Measurements from ENCODE around the gene TMEM255A.

DNA sequence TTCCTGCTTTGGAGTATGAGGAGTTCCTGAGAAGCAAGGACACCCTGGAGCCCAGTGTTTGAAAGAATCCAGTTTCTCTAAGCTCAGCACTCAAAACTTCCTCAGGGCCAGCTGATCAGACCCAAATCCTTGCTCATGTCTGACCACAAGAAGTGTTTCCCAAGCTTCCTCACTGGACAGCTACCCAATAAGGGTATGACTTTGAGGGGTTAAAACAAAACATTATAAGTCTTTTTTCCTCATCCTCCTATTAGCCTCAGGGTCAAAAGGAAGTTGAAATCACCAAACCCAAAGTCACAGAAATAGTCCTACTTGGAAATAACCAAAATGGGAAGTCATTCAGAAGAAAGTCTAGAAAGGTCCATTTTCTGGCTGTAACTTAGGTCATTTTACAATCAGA, 46.9 kb downstream of the TMEM255A start:
- TF ChIP-seq CTCF (IDR thresholded peaks at IDR 0.05) = no peak
- TF ChIP-seq POLR2A (IDR thresholded peaks at IDR 0.05) = no peak
- no peak for TF ChIP-seq POLR2AphosphoS5 (IDR thresholded peaks at IDR 0.05)
